HepG2 (cell line): ENCODE results near the gene BRMS1. TPM values are rescaled to one million over a fixed set of nuclear protein-coding genes. Genes with fewer than 3 reads are reported as not detected.

Source experiments
- CREB3 ChIP-seq: sonication (generic); formaldehyde crosslinking; IDR thresholded peaks from 2 replicates; pipeline ENCODE4 v1.5.0; 2020; ENCODE audit warnings: missing genetic modification reagents
- FOXM1 ChIP-seq: sonication (generic); formaldehyde crosslinking; IDR thresholded peaks from 2 replicates; pipeline ENCODE4 v1.5.0; 2020; ENCODE audit warnings: missing genetic modification reagents
- GPN1 ChIP-seq: sonication (generic); formaldehyde crosslinking; IDR thresholded peaks from 2 replicates; pipeline ENCODE4 v1.5.1; 2020; ENCODE audit warnings: missing genetic modification reagents, borderline replicate concordance
- JDP2 ChIP-seq: sonication (generic); formaldehyde crosslinking; IDR thresholded peaks from 2 replicates; pipeline ENCODE4 v1.8.1; 2022; ENCODE audit warnings: missing genetic modification reagents, borderline replicate concordance
- KDM4B ChIP-seq: sonication (generic); formaldehyde crosslinking; IDR thresholded peaks from 2 replicates; pipeline ENCODE4 v1.4.0; 2020; ENCODE audit warnings: missing genetic modification reagents
- MED13 ChIP-seq: sonication (generic); formaldehyde crosslinking; IDR thresholded peaks from 2 replicates; pipeline ENCODE4 v1.5.0; 2020; ENCODE audit warnings: missing genetic modification reagents
- MZF1 ChIP-seq: sonication (generic); formaldehyde crosslinking; IDR thresholded peaks from 2 replicates; pipeline ENCODE4 v1.8.1; 2023; ENCODE audit warnings: mild to moderate bottlenecking, missing genetic modification reagents, borderline replicate concordance
- NFKB2 ChIP-seq: sonication (generic); formaldehyde crosslinking; IDR thresholded peaks from 2 replicates; pipeline ENCODE4 v1.4.0; 2020; ENCODE audit warnings: missing genetic modification reagents, borderline replicate concordance
- REST ChIP-seq, 2 experiments: IDR thresholded peaks; 2 replicates each; pipeline ENCODE4 v1.6.1; 2011 to 2012; ENCODE audit warnings: low read length in 2 of 2, borderline replicate concordance in 1 of 2, low read depth in 1 of 2, mild to moderate bottlenecking in 1 of 2, moderate library complexity in 1 of 2
- RNF219 ChIP-seq: sonication (generic); formaldehyde crosslinking; IDR thresholded peaks from 2 replicates; pipeline ENCODE4 v1.5.0; 2020; ENCODE audit warnings: mild to moderate bottlenecking, missing genetic modification reagents
- SSRP1 ChIP-seq: IDR thresholded peaks from 2 replicates; pipeline ENCODE4 v1.6.1; 2016; ENCODE audit warnings: control low read depth
- TARDBP ChIP-seq: sonication (generic); formaldehyde crosslinking; IDR thresholded peaks from 2 replicates; pipeline ENCODE4 v1.8.0; 2022; ENCODE audit warnings: mild to moderate bottlenecking, missing genetic modification reagents
- ZBTB1 ChIP-seq: sonication (generic); formaldehyde crosslinking; IDR thresholded peaks from 2 replicates; pipeline ENCODE4 v1.4.0; 2020; ENCODE audit warnings: missing genetic modification reagents, borderline replicate concordance
- ZBTB44 ChIP-seq: sonication (generic); formaldehyde crosslinking; IDR thresholded peaks from 2 replicates; pipeline ENCODE4 v1.4.0; 2020; ENCODE audit warnings: missing genetic modification reagents
- ZNF101 ChIP-seq: sonication (generic); formaldehyde crosslinking; IDR thresholded peaks from 2 replicates; pipeline ENCODE4 v1.4.0; 2020; ENCODE audit warnings: mild to moderate bottlenecking, low read depth, missing genetic modification reagents, borderline replicate concordance
- ZNF235 ChIP-seq: sonication (generic); formaldehyde crosslinking; IDR thresholded peaks from 2 replicates; pipeline ENCODE4 v1.8.1; 2023; ENCODE audit warnings: mild to moderate bottlenecking, missing genetic modification reagents, borderline replicate concordance
- ZNF749 ChIP-seq: sonication (generic); formaldehyde crosslinking; IDR thresholded peaks from 2 replicates; pipeline ENCODE4 v1.8.0; 2022; ENCODE audit warnings: mild to moderate bottlenecking, missing genetic modification reagents, moderate library complexity, borderline replicate concordance
- ZNF766 ChIP-seq: sonication (generic); formaldehyde crosslinking; IDR thresholded peaks from 2 replicates; pipeline ENCODE4 v1.5.0; 2020; ENCODE audit warnings: missing genetic modification reagents, borderline replicate concordance
- ZNF879 ChIP-seq: sonication (generic); formaldehyde crosslinking; IDR thresholded peaks from 2 replicates; pipeline ENCODE4 v1.8.1; 2023; ENCODE audit warnings: missing genetic modification reagents
- ZSCAN31 ChIP-seq: sonication (generic); formaldehyde crosslinking; IDR thresholded peaks from 2 replicates; pipeline ENCODE4 v1.5.0; 2020; ENCODE audit warnings: low read depth, mild to moderate bottlenecking, missing genetic modification reagents
- polyA plus RNA-seq, 8 experiments: library from polyadenylated mRNA; depleted of rRNA in 3 of 8; stranded (reverse) in 7 of 8; unstranded in 1 of 8; fragments of >200 nt; fragmentation: Illumina TruSeq in 4 of 8; extraction: Trizol in 4 of 8; gene quantifications; 2 replicates each; pipeline versions ENCODE4 v1.2.1 to v1.2.3, GENCODE V29; 2011 to 2016; ENCODE audit warnings: low read depth in 4 of 8, missing spikeins in 1 of 8, mixed read lengths in 1 of 8; ENCODE audit not compliant: insufficient read depth in 1 of 8
- total RNA-seq, 5 experiments: library from RNA; depleted of rRNA; stranded (reverse); fragments of >200 nt; fragmentation: Illumina TruSeq; extraction: Trizol; gene quantifications; 2 replicates each; pipeline ENCODE4 v1.2.3, GENCODE V29; 2016; ENCODE audit warnings: low read depth in 1 of 5

BRMS1 gene
- total and polyA plus RNA-seq, 2 of the 13 experiments (the other 11 are each of a cell fraction or from before 2014, with no cell fraction given): 15.8 to 55.7 TPM

DNA sequence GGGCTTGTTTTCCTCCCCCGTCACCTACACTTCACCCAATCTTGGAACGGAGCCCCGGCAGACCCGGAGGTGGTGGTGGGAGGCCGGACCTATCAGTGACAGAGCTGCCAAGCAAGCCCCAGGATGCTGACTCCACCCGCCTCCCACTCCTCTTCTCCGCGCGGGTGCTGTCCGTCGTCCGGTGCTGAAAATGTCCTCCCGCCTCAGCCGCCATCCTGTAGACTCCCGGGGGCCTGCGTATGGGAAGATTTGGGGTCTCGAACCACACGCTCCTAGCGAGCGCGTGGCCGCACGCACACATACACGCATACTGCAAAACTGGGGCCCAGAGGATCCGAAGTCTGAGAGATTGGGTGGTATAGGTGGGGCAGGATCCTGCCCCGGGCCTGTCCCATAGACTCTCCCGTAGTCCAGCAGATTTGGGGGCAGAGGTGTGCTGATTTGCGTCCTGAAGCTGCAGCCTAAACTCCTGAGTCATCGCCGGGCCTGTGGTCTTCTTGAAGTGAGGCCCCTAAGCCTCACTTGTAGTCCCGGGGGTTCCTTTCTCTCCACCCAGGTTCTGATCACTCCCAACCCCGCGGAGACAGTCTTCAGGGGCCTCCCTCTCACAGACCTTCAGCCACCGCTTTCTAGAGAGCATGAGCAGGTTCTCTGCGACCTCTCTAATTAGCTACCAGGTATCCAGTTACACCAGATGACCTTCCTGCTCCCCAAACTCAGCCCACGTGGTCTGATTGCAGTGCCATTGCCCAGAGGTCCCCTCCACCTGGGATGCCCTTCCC is 55.2 kb downstream of the BRMS1 start (continued):
- peak; percentile 91; the same call in 1 of the 2 replicates for TF ChIP-seq ZBTB44 (CRISPR knock-in tag)
- TF ChIP-seq GPN1: peak; percentile 90
- 0 out of 2 replicates have a peak, but pooled peaks have one; percentile 41 for TF ChIP-seq ZNF101
- peak; percentile 75; the same call in 1 of the 2 replicates for TF ChIP-seq ZBTB1 (CRISPR knock-in tag)
- peak; percentile 49; the same call in 1 of the 2 replicates for TF ChIP-seq KDM4B
- no peak for TF ChIP-seq RNF219 (CRISPR knock-in tag)
- TF ChIP-seq NFKB2 (CRISPR knock-in tag): peak; percentile 60; the same call in 1 of the 2 replicates
- 0 out of 2 replicates have a peak, but pooled peaks have one; percentile 38 for TF ChIP-seq SSRP1 (CRISPR knock-in tag)
- TF ChIP-seq FOXM1 (CRISPR knock-in tag): 0 out of 2 replicates have a peak, but pooled peaks have one; percentile 57
- TF ChIP-seq ZNF879 (CRISPR knock-in tag): no peak
- TF ChIP-seq ZNF235: 0 out of 2 replicates have a peak, but pooled peaks have one; percentile 78
- no peak; the same call in 1 of the 2 replicates for TF ChIP-seq JDP2 (CRISPR knock-in tag)
- TF ChIP-seq MED13 (CRISPR knock-in tag): peak; percentile 70; the same call in 1 of the 2 replicates
- no peak for TF ChIP-seq TARDBP
- TF ChIP-seq ZNF749 (CRISPR knock-in tag): peak; percentile 57; the same call in 1 of the 2 replicates
- TF ChIP-seq ZNF766: peak; percentile 48; the same call in 1 of the 2 replicates
- TF ChIP-seq ZSCAN31 (CRISPR knock-in tag): no peak
- peak; percentile 94; the same call in 1 of the 2 replicates for TF ChIP-seq CREB3 (CRISPR knock-in tag)
- TF ChIP-seq REST (IDR thresholded peaks at IDR 0.05; ENCODE audit: borderline replicate concordance in 1 of 2, low read depth in 1 of 2, low read length in 2 of 2): peak in 1 of 2 experiments; percentile 96; a peak in 2 of 4 replicates
- TF ChIP-seq MZF1 (CRISPR knock-in tag): 0 out of 2 replicates have a peak, but pooled peaks have one; percentile 76
